CD4-positive, alpha-beta T cell (primary cell): ENCODE measurements around the gene GRID2. TPM values are rescaled to one million over a fixed set of nuclear protein-coding genes. Genes with fewer than 3 reads are reported as not detected.

ENCODE experiments used
- ATAC-seq: fragments of 200-7000 bp; cut with Tn5 transposase; one replicate; pipeline ENCODE4 v1.10.0; 2022; ENCODE audit warnings: mild to moderate bottlenecking; ENCODE audit not compliant: poor library complexity
- CTCF ChIA-PET: fragments of 350-600 bp; sonication (Branson Sonifier 250); formaldehyde crosslinking; loops from one replicate; lab custom pipeline; 2021; ENCODE audit warnings: antibody characterized with exemption, inconsistent platforms; lab: Charles Lee
- POLR2A ChIA-PET: fragments of 350-600 bp; sonication (Branson Sonifier 250); formaldehyde crosslinking; loops from one replicate; lab custom pipeline; 2021; ENCODE audit warnings: antibody characterized with exemption, inconsistent platforms; lab: Charles Lee
- DNase-seq, 14 experiments: peaks; one replicate each; pipeline ENCODE4 v3.0.0-alpha.2; 2013 to 2020; ENCODE audit warnings: mixed read lengths in 2 of 14
- H3K27ac ChIP-seq, 2 donors: one replicate each; pipeline versions ENCODE4 v1.5.1 to v1.7.0; 2013; ENCODE audit warnings: low read length in 2 of 2, low read depth in 1 of 2, mild to moderate bottlenecking in 1 of 2
- H3K27me3 ChIP-seq, 2 experiments: 1 replicate in 1 of 2; 2 replicates in 1 of 2; pipeline versions ENCODE4 v1.6.1 to v1.7.0; 2013; ENCODE audit warnings: low read length in 2 of 2, control low read depth in 1 of 2, mild to moderate bottlenecking in 1 of 2, moderate library complexity in 1 of 2; ENCODE audit not compliant: insufficient read depth in 2 of 2, control insufficient read depth in 1 of 2
- H3K36me3 ChIP-seq: one replicate; pipeline ENCODE4 v1.6.1; 2013; ENCODE audit warnings: low read length, control low read depth; ENCODE audit not compliant: insufficient read depth
- H3K4me1 ChIP-seq: one replicate; pipeline ENCODE4 v1.6.1; 2013; ENCODE audit warnings: low read length, control low read depth; ENCODE audit not compliant: insufficient read depth
- H3K4me3 ChIP-seq: one replicate; pipeline ENCODE4 v1.5.1; 2013; ENCODE audit warnings: mild to moderate bottlenecking, low read length, moderate library complexity
- H3K9me3 ChIP-seq, 2 experiments: 1 replicate in 1 of 2; 2 replicates in 1 of 2; pipeline versions ENCODE4 v1.6.1 to v1.7.0; 2013; ENCODE audit warnings: low read length in 2 of 2, mild to moderate bottlenecking in 2 of 2, control low read depth in 1 of 2, moderate library complexity in 1 of 2; ENCODE audit not compliant: control insufficient read depth in 1 of 2, insufficient read depth in 1 of 2
- H3K27ac Mint-ChIP-seq: one replicate; pipeline ENCODE4 v1.8.0; 2020; ENCODE audit warnings: mixed read lengths
- H3K27me3 Mint-ChIP-seq: one replicate; pipeline ENCODE4 v1.8.0; 2021; ENCODE audit warnings: mixed read lengths
- H3K36me3 Mint-ChIP-seq: one replicate; pipeline ENCODE4 v1.8.0; 2021; ENCODE audit warnings: low read depth, mixed read lengths
- H3K4me1 Mint-ChIP-seq: one replicate; pipeline ENCODE4 v1.8.0; 2021; ENCODE audit warnings: low read depth, mixed read lengths
- H3K4me3 Mint-ChIP-seq: one replicate; pipeline ENCODE4 v1.8.0; 2020; ENCODE audit warnings: mild to moderate bottlenecking, mixed read lengths
- H3K9me3 Mint-ChIP-seq: one replicate; pipeline ENCODE4 v1.8.0; 2020; ENCODE audit warnings: mixed read lengths
- CTCF ChIP-seq: fragments of 200-600 bp; IDR thresholded peaks from one replicate; pipeline ENCODE4 v1.8.0; 2022; ENCODE audit warnings: antibody characterized with exemption, mild to moderate bottlenecking
- intact Hi-C, 2 experiments: fragments of 100-400 bp; cut with DNase I in 1 of 2; cut with micrococcal nuclease in 1 of 2; formaldehyde crosslinking; loops; one replicate each; pipeline versions ENCODE4 v1.15.1 to v1.9.0; 2023 to 2025; cut with DNase I, micrococcal nuclease
- total RNA-seq, 174 experiments: library from RNA in 2 of 174; stranded (reverse) in 2 of 174; gene quantifications; one replicate each; pipeline ENCODE4 v1.2.3 and lab custom pipeline; 2021 to 2026

Gene GRID2
- total RNA-seq, 2 experiments from 2014 or later: not detected

GRCh38 chr4:93031431-93032098 lies 727.8 kb downstream of the GRID2 start:
- CTCF ChIA-PET: no interaction called here
- intact Hi-C loops: no loop called here

DNA sequence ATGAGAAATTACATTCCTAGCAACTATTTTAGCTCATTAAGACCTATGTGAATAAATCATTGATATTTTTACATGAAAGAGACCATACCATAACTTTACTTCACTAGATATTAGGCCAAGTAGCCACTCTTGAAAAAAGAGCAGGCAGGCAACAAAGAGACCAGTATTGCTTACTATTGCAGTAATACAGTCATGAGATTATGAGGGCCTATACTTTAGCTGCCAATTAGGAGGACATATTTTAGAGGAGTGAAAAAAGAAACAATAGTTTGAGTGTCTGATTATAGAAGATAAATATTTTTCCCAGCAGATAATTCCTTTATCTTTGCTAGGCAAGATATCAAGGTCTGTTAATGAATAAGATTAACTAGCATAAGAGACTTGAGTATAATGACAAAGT lies 739.0 kb downstream of the GRID2 start:
- Mint-ChIP-seq H3K4me1 (no peaks in the 10 kb centered on the region), H3K27ac (no peak overlapping the region), H3K4me3 (no peak overlapping the region), H3K27me3 (no peaks in the 10 kb centered on the region), H3K36me3 (no peaks in the 10 kb centered on the region), H3K9me3 (peaks cover 14% of the 10 kb centered on the region)
- no peak for DNase-seq
- ChIA-PET CTCF (no interaction called here), POLR2A (no interaction called here)
- no peaks in the 10 kb centered on the region for H3K36me3 ChIP-seq
- no peak overlapping the region for H3K27ac ChIP-seq
- no peak for ATAC-seq
- H3K27me3 ChIP-seq: no peaks in the 10 kb centered on the region
- no peak overlapping the region for H3K4me3 ChIP-seq
- H3K4me1 ChIP-seq: no peaks in the 10 kb centered on the region
- intact Hi-C loops: no loop called here
- TF ChIP-seq CTCF: no peak
- H3K9me3 ChIP-seq: no peaks in the 10 kb centered on the region

More at GRCh38 chr4:93031431-93032098, 727.8 kb downstream of the GRID2 start:
- H3K27me3 Mint-ChIP-seq: no peaks in the 10 kb centered on the region
- no peaks in the 10 kb centered on the region for H3K36me3 Mint-ChIP-seq
- Histone ChIP-seq H3K9me3 (no peaks in the 10 kb centered on the region), H3K4me3 (no peak overlapping the region), H3K27me3 (no peaks in the 10 kb centered on the region), H3K27ac (no peak overlapping the region), H3K36me3 (no peaks in the 10 kb centered on the region), H3K4me1 (no peaks in the 10 kb centered on the region)
- H3K9me3 Mint-ChIP-seq: peaks cover 9% of the 10 kb centered on the region
- H3K4me3 Mint-ChIP-seq: no peak overlapping the region
- ATAC-seq: no peak
- TF ChIP-seq CTCF: no peak
- H3K27ac Mint-ChIP-seq: no peak overlapping the region
- no peak for DNase-seq
- no peaks in the 10 kb centered on the region for H3K4me1 Mint-ChIP-seq
- POLR2A ChIA-PET: no interaction called here

- H3K4me3 ChIP-seq: no peak overlapping the region
- Mint-ChIP-seq H3K4me3 (no peak overlapping the region), H3K27me3 (no peaks in the 10 kb centered on the region), H3K4me1 (no peaks in the 10 kb centered on the region), H3K27ac (no peak overlapping the region), H3K9me3 (no peaks in the 10 kb centered on the region), H3K36me3 (no peaks in the 10 kb centered on the region)
- intact Hi-C loops: no loop called here
- H3K27me3 ChIP-seq: no peaks in the 10 kb centered on the region
- ATAC-seq (no peak), DNase-seq (no peak)
- ChIA-PET CTCF (no interaction called here), POLR2A (no interaction called here)
- no peaks in the 10 kb centered on the region for H3K4me1 ChIP-seq
- no peaks in the 10 kb centered on the region for H3K36me3 ChIP-seq
- TF ChIP-seq CTCF: no peak
- no peaks in the 10 kb centered on the region for H3K9me3 ChIP-seq
- H3K27ac ChIP-seq: no peak overlapping the region
These were observed 749.4 kb downstream of the GRID2 start for GRCh38 chr4:93053140-93053539.
